ENCODE data around the gene AGK. TPM values are rescaled to one million over a fixed set of nuclear protein-coding genes. Genes with fewer than 3 reads are reported as not detected.

The AGK gene
- total RNA-seq, 5 donors from 2014 or later (not counting 1 experiment from before 2014, with no cell fraction given), result 22.1 to 39.7 (median 28.8) TPM

DNA sequence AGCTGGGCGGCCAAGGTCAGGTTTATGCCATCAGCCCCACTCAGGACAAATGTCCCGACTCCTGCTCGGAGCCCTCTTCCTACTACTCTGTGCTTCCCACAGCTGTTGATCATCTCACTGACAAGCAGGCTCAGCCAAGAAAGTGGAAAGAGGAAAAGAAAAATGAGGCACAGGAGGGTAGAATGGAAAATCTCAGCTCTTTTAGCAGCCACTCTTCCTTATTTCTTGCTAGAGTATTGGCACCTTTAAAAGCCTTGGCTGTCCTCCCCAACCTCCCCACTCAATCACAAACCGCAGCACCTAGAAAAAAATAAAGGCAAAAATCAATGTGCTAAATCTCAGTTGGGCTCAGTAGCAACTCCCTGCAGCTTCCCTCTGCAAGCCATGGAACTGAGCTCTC, 35.3 kb upstream of the AGK start:
- 83% methylated on average over 1 of the region's 4 CpGs for WGBS (ENCODE audit: insufficient coverage)
- DNase-seq, result no peak
- Histone ChIP-seq H3K36me3 (ENCODE audit: control insufficient read depth in 2 of 2, extremely low read depth in 1 of 2, insufficient read depth in 1 of 2, low read length in 1 of 2) (no peaks in the 10 kb centered on the region), H3K4me1 (ENCODE audit: control insufficient read depth in 1 of 2, extremely low read depth in 1 of 2, insufficient read depth in 2 of 2, low read length in 2 of 2) (peaks cover 0 to 10% of the 10 kb centered on the region in 2 experiments), H3K4me3 (ENCODE audit: control insufficient read depth in 1 of 2, extremely low read depth in 1 of 2, low read length in 1 of 2) (no peak overlapping the region), H3K27ac (ENCODE audit: low read length) (no peak overlapping the region), H3K27me3 (replicated peaks in 1 of 2; ENCODE audit: control insufficient read depth in 2 of 2, extremely low read depth in 1 of 2, insufficient read depth in 2 of 2, low read length in 1 of 2) (peaks cover 10 to 21% of the 10 kb centered on the region in 2 experiments), H3K9me3 (no peaks in the 10 kb centered on the region)
- Mint-ChIP-seq H3K4me3 (no peak overlapping the region), H3K4me1 (peaks cover 14 to 18% (median 16%) of the 10 kb centered on the region in 3 donors), H3K36me3 (no peaks in the 10 kb centered on the region), H3K27ac (no peak overlapping the region), H3K9me3 (peaks cover 4 to 8% (median 5%) of the 10 kb centered on the region in 3 donors), H3K27me3 (peaks cover 41 to 50% of the 10 kb centered on the region in 2 donors)
- no peak for ATAC-seq (replicated peaks in 1 of 4)
- CTCF ChIA-PET, result interaction anchor here in 1 of 2 donors (0.5 kb wide), 1 partner anchor 15 kb away, joined by 5 read pairs; no protein-coding TSS in a partner anchor
- POLR2A ChIA-PET, result no interaction called here

- Mint-ChIP-seq H3K27ac (no peak overlapping the region), H3K4me1 (no peaks in the 10 kb centered on the region), H3K36me3 (no peaks in the 10 kb centered on the region), H3K9me3 (no peaks in the 10 kb centered on the region), H3K27me3 (peaks cover 12 to 25% of the 10 kb centered on the region in 2 donors), H3K4me3 (no peak overlapping the region)
- ChIA-PET CTCF (interaction anchor here in 1 of 2 donors (1.1 kb wide), 1 partner anchor 14 kb away, joined by 3 read pairs; no protein-coding TSS in a partner anchor), POLR2A (no interaction called here)
- no peaks in the 10 kb centered on the region for H3K9me3 ChIP-seq
- H3K27ac ChIP-seq (ENCODE audit: low read length), result no peak overlapping the region
- no peaks in the 10 kb centered on the region for H3K4me1 ChIP-seq (ENCODE audit: control insufficient read depth in 1 of 2, extremely low read depth in 1 of 2, insufficient read depth in 2 of 2, low read length in 2 of 2)
- WGBS (ENCODE audit: insufficient coverage), result 100% methylated on average over 3 of the region's 4 CpGs
- DNase-seq, result no peak
- no peaks in the 10 kb centered on the region for H3K36me3 ChIP-seq (ENCODE audit: control insufficient read depth in 2 of 2, extremely low read depth in 1 of 2, insufficient read depth in 1 of 2, low read length in 1 of 2)
- peaks cover 0 to 11% of the 10 kb centered on the region in 2 experiments for H3K27me3 ChIP-seq (replicated peaks in 1 of 2; ENCODE audit: control insufficient read depth in 2 of 2, extremely low read depth in 1 of 2, insufficient read depth in 2 of 2, low read length in 1 of 2)
- H3K4me3 ChIP-seq (ENCODE audit: control insufficient read depth in 1 of 2, extremely low read depth in 1 of 2, low read length in 1 of 2), result no peak overlapping the region
- ATAC-seq (replicated peaks in 1 of 4), result no peak
Measured at GRCh38 chr7:141519623-141520022, 31.6 kb upstream of the AGK start.

DNA sequence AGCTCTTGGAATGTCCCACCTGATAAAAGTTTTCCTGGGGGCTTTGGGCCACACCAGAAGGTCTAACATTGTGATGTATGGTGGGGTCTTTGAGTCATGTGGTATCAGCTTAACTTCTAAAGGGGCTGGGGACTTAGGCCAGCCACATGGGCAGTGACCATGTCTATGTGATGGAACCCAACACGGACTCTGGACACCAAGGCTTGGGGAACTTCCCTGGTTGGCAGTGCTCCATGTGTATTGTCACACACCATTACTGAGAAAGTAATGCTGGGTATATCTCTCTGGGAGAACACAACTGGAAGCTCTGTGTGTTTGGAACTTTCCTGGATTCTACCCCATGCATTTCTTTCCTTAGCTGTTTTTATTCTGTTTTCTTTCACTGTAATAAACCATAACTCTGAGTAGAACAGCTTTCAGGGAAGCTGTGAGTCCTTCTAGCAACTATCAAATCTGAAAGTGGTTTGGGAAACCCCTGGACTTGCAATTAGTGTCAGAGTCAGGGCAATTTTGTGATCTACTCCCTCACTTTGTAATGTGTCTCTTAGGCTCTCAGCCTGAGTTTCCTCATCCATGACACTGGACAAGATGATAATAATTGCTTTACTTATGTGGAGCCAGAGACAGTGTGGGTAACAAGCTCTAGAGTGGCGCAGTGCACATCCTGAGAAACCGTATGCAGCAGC, 28.4 kb upstream of the AGK start:
- Mint-ChIP-seq H3K4me3 (no peak overlapping the region), H3K4me1 (no peaks in the 10 kb centered on the region), H3K27ac (no peak overlapping the region), H3K27me3 (peaks cover 10 to 20% of the 10 kb centered on the region in 2 donors), H3K9me3 (no peaks in the 10 kb centered on the region), H3K36me3 (no peaks in the 10 kb centered on the region)
- no peaks in the 10 kb centered on the region for H3K9me3 ChIP-seq
- H3K27me3 ChIP-seq (replicated peaks in 1 of 2; ENCODE audit: control insufficient read depth in 2 of 2, extremely low read depth in 1 of 2, insufficient read depth in 2 of 2, low read length in 1 of 2), result peaks cover 0 to 13% of the 10 kb centered on the region in 2 experiments
- no peak overlapping the region for H3K27ac ChIP-seq (ENCODE audit: low read length)
- H3K4me3 ChIP-seq (ENCODE audit: control insufficient read depth in 1 of 2, extremely low read depth in 1 of 2, low read length in 1 of 2), result no peak overlapping the region
- DNase-seq (no peak), ATAC-seq (replicated peaks in 1 of 4) (no peak)
- H3K36me3 ChIP-seq (ENCODE audit: control insufficient read depth in 2 of 2, extremely low read depth in 1 of 2, insufficient read depth in 1 of 2, low read length in 1 of 2), result no peaks in the 10 kb centered on the region
- ChIA-PET POLR2A (interaction anchor here in 1 of 2 donors (0.6 kb wide), 1 partner anchor 9 kb away, joined by 3 read pairs; no protein-coding TSS in a partner anchor), CTCF (interaction anchor here (0.8 to 1.1 kb wide), 2 partner anchors 9 to 11 kb away, joined by 3 to 4 read pairs; no protein-coding TSS in a partner anchor)
- no CpG with 5 or more reads among the region's 3 CpGs for WGBS (ENCODE audit: insufficient coverage)
- no peaks in the 10 kb centered on the region for H3K4me1 ChIP-seq (ENCODE audit: control insufficient read depth in 1 of 2, extremely low read depth in 1 of 2, insufficient read depth in 2 of 2, low read length in 2 of 2)

- no peak overlapping the region for H3K27ac Mint-ChIP-seq
Measured at GRCh38 chr7:141525973-141526514, 25.2 kb upstream of the AGK start.

GRCh38 chr7:141527076-141527475, 24.1 kb upstream of the AGK start:
- H3K36me3 Mint-ChIP-seq, result no peaks in the 10 kb centered on the region
- H3K9me3 Mint-ChIP-seq, result no peaks in the 10 kb centered on the region
- WGBS (ENCODE audit: insufficient coverage), result 84% methylated on average over 4 of the region's 4 CpGs
- no peak overlapping the region for H3K4me3 ChIP-seq (ENCODE audit: control insufficient read depth in 1 of 2, extremely low read depth in 1 of 2, low read length in 1 of 2)
- H3K36me3 ChIP-seq (ENCODE audit: control insufficient read depth in 2 of 2, extremely low read depth in 1 of 2, insufficient read depth in 1 of 2, low read length in 1 of 2), result no peaks in the 10 kb centered on the region
- H3K4me3 Mint-ChIP-seq, result no peak overlapping the region
- H3K27ac ChIP-seq (ENCODE audit: low read length), result no peak overlapping the region
- no peaks in the 10 kb centered on the region for H3K4me1 ChIP-seq (ENCODE audit: control insufficient read depth in 1 of 2, extremely low read depth in 1 of 2, insufficient read depth in 2 of 2, low read length in 2 of 2)
- POLR2A ChIA-PET, result no interaction called here
- peaks cover 15 to 27% of the 10 kb centered on the region in 2 donors for H3K27me3 Mint-ChIP-seq
- CTCF ChIA-PET, result no interaction called here
- DNase-seq (no peak), ATAC-seq (replicated peaks in 1 of 4) (no peak)
- no peaks in the 10 kb centered on the region for H3K4me1 Mint-ChIP-seq
- H3K27me3 ChIP-seq (replicated peaks in 1 of 2; ENCODE audit: control insufficient read depth in 2 of 2, extremely low read depth in 1 of 2, insufficient read depth in 2 of 2, low read length in 1 of 2), result peaks cover 0 to 11% of the 10 kb centered on the region in 2 experiments
- no peak overlapping the region for H3K27ac Mint-ChIP-seq
- H3K9me3 ChIP-seq, result no peaks in the 10 kb centered on the region

More at GRCh38 chr7:141525973-141526514, 25.2 kb upstream of the AGK start:
- H3K27me3 Mint-ChIP-seq, result peaks cover 15 to 22% of the 10 kb centered on the region in 2 donors
- no peak overlapping the region for H3K4me3 Mint-ChIP-seq
- Histone ChIP-seq H3K4me3 (ENCODE audit: control insufficient read depth in 1 of 2, extremely low read depth in 1 of 2, low read length in 1 of 2) (no peak overlapping the region), H3K4me1 (ENCODE audit: control insufficient read depth in 1 of 2, extremely low read depth in 1 of 2, insufficient read depth in 2 of 2, low read length in 2 of 2) (no peaks in the 10 kb centered on the region), H3K9me3 (no peaks in the 10 kb centered on the region), H3K36me3 (ENCODE audit: control insufficient read depth in 2 of 2, extremely low read depth in 1 of 2, insufficient read depth in 1 of 2, low read length in 1 of 2) (no peaks in the 10 kb centered on the region), H3K27ac (ENCODE audit: low read length) (no peak overlapping the region), H3K27me3 (replicated peaks in 1 of 2; ENCODE audit: control insufficient read depth in 2 of 2, extremely low read depth in 1 of 2, insufficient read depth in 2 of 2, low read length in 1 of 2) (peaks cover 0 to 13% of the 10 kb centered on the region in 2 experiments)
- ATAC-seq (replicated peaks in 1 of 4), result no peak
- ChIA-PET POLR2A (no interaction called here), CTCF (interaction anchor here in 1 of 2 donors (0.7 kb wide), 1 partner anchor 134 kb away, joined by 4 read pairs; no protein-coding TSS in a partner anchor)
- no peaks in the 10 kb centered on the region for H3K9me3 Mint-ChIP-seq
- no peaks in the 10 kb centered on the region for H3K4me1 Mint-ChIP-seq
- no peaks in the 10 kb centered on the region for H3K36me3 Mint-ChIP-seq
- DNase-seq, result no peak

DNA sequence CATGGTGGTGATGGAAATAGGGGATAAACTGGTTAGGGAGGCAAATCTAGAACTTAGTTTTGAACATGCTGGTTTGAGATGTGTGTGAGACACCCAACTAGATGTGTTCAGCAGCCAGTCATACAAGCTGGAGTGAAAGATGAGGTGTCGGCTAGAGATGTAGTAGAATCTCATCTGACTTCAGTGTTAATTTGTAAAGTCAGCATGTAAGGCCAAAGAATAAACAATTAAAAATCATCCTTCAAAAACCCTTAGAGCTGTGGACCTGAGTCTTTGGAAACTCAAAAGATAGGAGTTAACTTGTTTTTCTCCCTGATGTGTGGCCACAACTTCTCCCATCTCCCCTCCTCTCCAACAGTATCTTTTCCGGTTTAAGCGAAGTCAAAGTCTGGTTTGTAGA, 22.8 kb upstream of the AGK start:
- Mint-ChIP-seq H3K27ac (no peak overlapping the region), H3K27me3 (peaks cover 19 to 32% of the 10 kb centered on the region in 2 donors), H3K4me1 (no peaks in the 10 kb centered on the region), H3K4me3 (no peak overlapping the region), H3K9me3 (no peaks in the 10 kb centered on the region), H3K36me3 (no peaks in the 10 kb centered on the region)
- H3K9me3 ChIP-seq, result no peaks in the 10 kb centered on the region
- H3K4me3 ChIP-seq (ENCODE audit: control insufficient read depth in 1 of 2, extremely low read depth in 1 of 2, low read length in 1 of 2), result no peak overlapping the region
- DNase-seq (no peak), ATAC-seq (replicated peaks in 1 of 4) (no peak)
- POLR2A ChIA-PET, result no interaction called here
- peaks cover 0 to 16% of the 10 kb centered on the region in 2 experiments for H3K27me3 ChIP-seq (replicated peaks in 1 of 2; ENCODE audit: control insufficient read depth in 2 of 2, extremely low read depth in 1 of 2, insufficient read depth in 2 of 2, low read length in 1 of 2)
- H3K36me3 ChIP-seq (ENCODE audit: control insufficient read depth in 2 of 2, extremely low read depth in 1 of 2, insufficient read depth in 1 of 2, low read length in 1 of 2), result no peaks in the 10 kb centered on the region
- peaks cover 0 to 3% of the 10 kb centered on the region in 2 experiments for H3K4me1 ChIP-seq (ENCODE audit: control insufficient read depth in 1 of 2, extremely low read depth in 1 of 2, insufficient read depth in 2 of 2, low read length in 2 of 2)
- no peak overlapping the region for H3K27ac ChIP-seq (ENCODE audit: low read length)
- WGBS (ENCODE audit: insufficient coverage), result no CpG with 5 or more reads among the region's 3 CpGs
- CTCF ChIA-PET, result interaction anchor here (0.6 to 0.7 kb wide), 2 partner anchors 27 to 129 kb away, joined by 3 read pairs; no protein-coding TSS in a partner anchor

All from T-cell (primary cell).